GM21360 (cell line): ENCODE results near the gene ALLC.

Experiments
- ATAC-seq: cut with Tn5 transposase; IDR thresholded peaks from one replicate; pipeline ENCODE4 v1.9.1; 2021; ENCODE audit warnings: mild to moderate bottlenecking, moderate library complexity; ENCODE audit not compliant: unreplicated experiment

ALLC gene

DNA sequence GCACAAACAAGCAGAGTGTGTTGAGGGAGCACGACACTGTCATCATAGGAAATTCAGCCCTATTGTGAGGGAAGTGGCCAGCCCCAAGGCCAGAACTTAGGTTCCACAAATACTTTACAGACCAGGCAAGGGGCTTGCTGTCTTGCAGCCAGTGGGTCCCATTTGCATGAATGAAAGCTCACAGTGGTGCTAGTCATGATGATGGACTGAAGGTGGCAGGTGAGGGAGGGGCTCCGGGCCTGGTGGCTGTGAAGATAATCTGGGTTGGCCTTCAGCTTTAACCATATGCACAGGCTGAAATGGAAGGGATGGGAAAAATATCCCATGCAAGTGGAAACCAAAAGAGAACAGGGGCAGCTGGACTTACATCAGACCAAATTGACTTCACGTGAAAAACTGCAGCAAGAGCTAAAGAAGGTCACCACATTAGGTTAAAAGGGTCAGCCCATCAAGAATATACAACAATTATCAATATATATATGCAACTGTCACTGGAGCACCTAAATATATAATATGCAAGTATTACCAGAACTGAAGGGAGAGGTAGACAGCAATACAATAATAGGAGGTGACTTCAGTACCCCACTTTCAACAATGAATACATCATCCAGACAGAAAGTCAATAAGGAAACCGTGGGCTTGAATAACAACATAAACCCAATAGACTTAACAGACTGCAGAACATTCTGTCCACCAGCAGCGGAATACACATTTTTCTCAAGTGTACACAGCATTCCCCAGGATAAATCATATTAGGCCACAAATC lies 84.9 kb downstream of the ALLC start:
- no peak for ATAC-seq

DNA sequence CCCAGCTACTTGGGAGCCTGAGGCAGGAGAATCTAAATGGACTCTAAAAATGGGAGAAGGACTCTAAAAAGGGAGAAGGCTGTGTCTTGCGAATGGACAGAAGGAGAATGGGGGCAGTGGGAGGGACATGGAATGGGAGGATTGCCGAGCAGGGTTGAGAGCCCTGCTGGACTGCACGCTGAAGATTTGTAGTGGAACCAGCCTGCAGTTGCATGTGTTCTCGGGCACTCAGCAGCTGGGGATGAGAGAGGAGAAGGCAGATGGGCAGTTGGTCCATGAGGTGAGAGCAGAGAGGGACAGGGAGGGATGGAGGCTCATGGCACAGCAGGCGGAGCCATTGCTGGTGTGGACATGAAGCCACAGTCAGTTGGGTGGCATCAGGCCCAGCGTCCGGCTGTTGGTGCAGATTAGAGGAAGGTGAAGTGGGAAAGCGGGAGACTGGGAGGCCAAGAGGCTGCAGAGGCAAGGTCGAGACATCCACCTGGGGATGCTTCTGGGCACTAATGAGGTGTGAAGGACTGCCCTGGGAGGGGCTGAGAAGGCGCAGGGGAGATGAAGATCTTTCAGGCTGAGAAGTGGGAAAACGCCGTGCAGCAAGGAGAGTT lies 86.1 kb downstream of the ALLC start:
- ATAC-seq, result no peak

DNA sequence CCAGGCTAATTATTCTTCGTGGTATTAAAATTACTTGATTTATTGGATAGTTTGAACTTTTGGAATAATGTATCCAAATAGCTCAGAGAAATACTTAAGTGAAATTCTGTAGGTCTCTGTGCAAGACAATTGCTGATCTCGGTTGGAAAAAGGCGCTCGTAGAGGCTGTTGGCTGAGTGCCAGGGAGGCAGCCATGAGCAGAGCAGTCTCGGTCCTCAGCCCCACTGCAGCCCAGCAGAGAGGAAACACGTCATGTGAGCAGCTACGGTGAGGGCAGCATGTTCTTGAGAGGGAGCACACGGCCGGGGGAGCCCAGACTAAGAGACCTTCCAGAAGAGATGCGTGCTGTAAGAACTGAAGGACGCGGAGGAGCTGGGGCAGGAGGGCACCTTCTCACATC lies 87.9 kb downstream of the ALLC start:
- ATAC-seq, result no peak

GRCh38 chr2:3747032-3747654 lies 89.1 kb downstream of the ALLC start:
- no peak for ATAC-seq

DNA sequence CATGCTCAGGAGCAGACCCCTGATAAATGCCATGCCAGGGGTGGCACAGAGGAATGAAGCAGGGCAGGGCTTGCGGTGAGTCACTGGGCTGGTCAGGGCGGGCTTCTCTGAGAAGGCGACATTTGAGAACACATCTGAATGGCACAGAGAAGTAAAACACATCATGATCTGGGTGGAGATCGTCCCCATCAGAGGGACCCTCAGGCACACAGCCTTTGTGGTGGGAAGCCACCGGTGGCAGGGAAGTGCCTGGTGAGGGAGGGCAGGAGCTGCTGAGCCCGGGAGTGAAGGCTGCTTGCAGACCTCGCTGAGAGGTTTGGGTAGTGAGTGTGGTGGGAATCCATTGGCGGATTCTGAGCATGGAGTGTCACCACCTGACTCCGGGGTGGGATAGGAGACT lies 89.8 kb downstream of the ALLC start:
- ATAC-seq, result no peak

DNA sequence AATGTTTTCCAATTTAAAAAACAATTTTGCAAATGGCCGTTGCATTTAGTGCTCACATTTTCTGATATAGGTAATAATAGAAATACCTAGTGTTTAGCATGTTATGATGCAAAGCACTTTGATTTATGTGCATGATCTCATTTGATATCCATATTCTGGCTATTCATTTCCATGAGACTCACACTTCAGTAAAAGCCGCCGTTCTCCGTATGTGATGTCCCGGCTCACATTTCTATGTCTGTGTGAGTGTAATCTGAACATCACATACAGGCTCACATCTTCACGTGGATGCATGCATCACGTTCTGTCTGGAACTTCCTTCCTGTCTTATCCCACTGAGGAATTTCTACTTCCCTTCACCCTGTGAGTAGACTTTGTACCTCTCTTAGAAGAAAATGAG lies 91.2 kb downstream of the ALLC start:
- ATAC-seq, result no peak

GRCh38 chr2:3751251-3751650 lies 93.3 kb downstream of the ALLC start:
- ATAC-seq, result no peak

- no peak for ATAC-seq
Observed at GRCh38 chr2:3751806-3752205, 93.8 kb downstream of the ALLC start.
